ENCODE results near the gene MBLAC1. TPM values are rescaled to one million over a fixed set of nuclear protein-coding genes. Genes with fewer than 3 reads are reported as not detected.

The MBLAC1 gene
- total RNA-seq, 1 experiment from 2014 or later, result 3.5 TPM

GRCh38 chr7:100107125-100107737 lies 19.5 kb upstream of the MBLAC1 start:
- no peak for TF ChIP-seq NR2C2 (CRISPR knock-in tag; IDR thresholded peaks at IDR 0.05)
- TF ChIP-seq ZNF512 (CRISPR knock-in tag; IDR thresholded peaks at IDR 0.05; ENCODE audit: borderline replicate concordance), result no peak
- TF ChIP-seq ZNF416 (CRISPR knock-in tag; IDR thresholded peaks at IDR 0.05), result no peak
- no peak for TF ChIP-seq SP1 (CRISPR knock-in tag; conservative IDR thresholded peaks at IDR 0.05)
- no peak for TF ChIP-seq HMGA2 (CRISPR knock-in tag; IDR thresholded peaks at IDR 0.05)
- no peak for TF ChIP-seq ATF6 (CRISPR knock-in tag; IDR thresholded peaks at IDR 0.05)
- no peak for TF ChIP-seq TP53 (CRISPR knock-in tag; IDR thresholded peaks at IDR 0.05)
- TF ChIP-seq HMGXB4 (CRISPR knock-in tag; IDR thresholded peaks at IDR 0.05), result no peak
- TF ChIP-seq JAZF1 (CRISPR knock-in tag; IDR thresholded peaks at IDR 0.05), result no peak
- TF ChIP-seq RELA (CRISPR knock-in tag; IDR thresholded peaks at IDR 0.05; ENCODE audit: borderline replicate concordance), result no peak
- TF ChIP-seq JUN (CRISPR knock-in tag; IDR thresholded peaks at IDR 0.05), result no peak
- no peak for TF ChIP-seq NFYB (CRISPR knock-in tag; conservative IDR thresholded peaks at IDR 0.05; ENCODE audit: low read depth)
- no peak for TF ChIP-seq PRDM15 (CRISPR knock-in tag; IDR thresholded peaks at IDR 0.05)
- no peak for TF ChIP-seq EMX1 (CRISPR knock-in tag; IDR thresholded peaks at IDR 0.05)
- no peak for TF ChIP-seq ZNF317 (CRISPR knock-in tag; IDR thresholded peaks at IDR 0.05; ENCODE audit: borderline replicate concordance, low read depth)
- no peak for TF ChIP-seq MXD4 (CRISPR knock-in tag; IDR thresholded peaks at IDR 0.05; ENCODE audit: borderline replicate concordance)
- no peak for TF ChIP-seq ZNF281 (CRISPR knock-in tag; IDR thresholded peaks at IDR 0.05)
- no peak for TF ChIP-seq CREB1 (CRISPR knock-in tag; IDR thresholded peaks at IDR 0.05)
- TF ChIP-seq ZNF232 (CRISPR knock-in tag; IDR thresholded peaks at IDR 0.05), result no peak
- DNase-seq (ENCODE audit: low spot score) (no peak), ATAC-seq (no peak)
- H3K27me3 Mint-ChIP-seq (ENCODE audit: low read depth), result no peaks in the 10 kb centered on the region
- no peaks in the 10 kb centered on the region for H3K9me3 Mint-ChIP-seq
- H3K4me1 Mint-ChIP-seq, result peaks cover 5% of the 10 kb centered on the region
- ChIA-PET POLR2A (no interaction called here), CTCF (interaction anchor here (1.9 kb wide), 1 partner anchor 24 kb away, joined by 7 read pairs; no protein-coding TSS in a partner anchor)
- H3K27ac Mint-ChIP-seq, result no peak overlapping the region
- peaks cover 51% of the 10 kb centered on the region for H3K36me3 Mint-ChIP-seq
- no peak overlapping the region for H3K4me3 Mint-ChIP-seq
